SU-DHL-6 (cell line): ENCODE data around the gene SPINT1.
A peak's percentile ranks its signal among the peaks of the same experiment; 100 is the strongest.

Experiments
- H2AFZ ChIP-seq: fragments of 200-600 bp; sonication (generic); 2 replicates; pipeline ENCODE4 v1.6.1; 2014; ENCODE audit warnings: low read depth, mild to moderate bottlenecking, moderate library complexity, mixed read lengths, antibody characterized with exemption, low read length; ENCODE audit not compliant: severe bottlenecking
- H3F3A ChIP-seq: fragments of 200-600 bp; shearing (Covaris generic); 2 replicates; pipeline ENCODE4 v1.6.0; 2016; ENCODE audit warnings: antibody characterized with exemption, mild to moderate bottlenecking; ENCODE audit not compliant: insufficient read depth
- H3K27ac ChIP-seq: fragments of 200-600 bp; sonication (generic); 2 replicates; pipeline ENCODE4 v1.5.1; 2016; ENCODE audit warnings: low read depth, mild to moderate bottlenecking, low read length, moderate library complexity, mixed read lengths
- H3K27me3 ChIP-seq: fragments of 200-600 bp; sonication (generic), shearing (Covaris generic); 2 replicates; pipeline ENCODE4 v1.6.0; 2014; ENCODE audit warnings: mild to moderate bottlenecking, low read length
- H3K36me3 ChIP-seq: fragments of 200-600 bp; sonication (generic); 2 replicates; pipeline ENCODE4 v1.6.1; 2014; ENCODE audit warnings: mild to moderate bottlenecking, low read length, mixed read lengths
- H3K4me2 ChIP-seq: fragments of 300-600, 200-600 bp; shearing (Covaris generic), sonication (generic); 2 replicates; pipeline ENCODE4 v1.6.0; 2014; ENCODE audit warnings: low read length, low read depth, mild to moderate bottlenecking; ENCODE audit not compliant: poor library complexity, severe bottlenecking
- H3K4me3 ChIP-seq: fragments of 200-600 bp; sonication (generic); 2 replicates; pipeline ENCODE4 v1.5.1; 2014; ENCODE audit warnings: antibody characterized with exemption, low read length, mild to moderate bottlenecking, mixed read lengths; ENCODE audit not compliant: insufficient read depth, poor library complexity, severe bottlenecking
- H3K79me2 ChIP-seq: fragments of 200-600 bp; sonication (generic); 2 replicates; pipeline ENCODE4 v1.6.1; 2014; ENCODE audit warnings: mild to moderate bottlenecking, low read length, moderate library complexity; ENCODE audit not compliant: insufficient read depth
- H3K9ac ChIP-seq: fragments of 200-600 bp; sonication (generic); 2 replicates; pipeline ENCODE4 v1.7.0; 2014; ENCODE audit warnings: mild to moderate bottlenecking, low read length
- H3K9me2 ChIP-seq: fragments of 200-600 bp; sonication (generic); replicated peaks from 2 replicates; pipeline ENCODE4 v1.6.1; 2014; ENCODE audit warnings: low read length; ENCODE audit not compliant: insufficient read depth
- H3K9me3 ChIP-seq: fragments of 200-600 bp; sonication (generic); 2 replicates; pipeline ENCODE4 v1.6.1; 2014; ENCODE audit warnings: low read length, mixed read lengths; ENCODE audit not compliant: insufficient read depth
- H4K20me1 ChIP-seq: fragments of 200-600 bp; sonication (generic); 2 replicates; pipeline ENCODE4 v1.6.1; 2014; ENCODE audit warnings: low read depth, mild to moderate bottlenecking, antibody characterized with exemption, low read length, moderate library complexity, mixed read lengths
- CTCF ChIP-seq: fragments of 200-600 bp; sonication (generic); IDR thresholded peaks from one replicate; pipeline ENCODE4 v1.5.1; 2017; ENCODE audit warnings: antibody characterized with exemption, mild to moderate bottlenecking, low read length, moderate library complexity; ENCODE audit not compliant: insufficient read depth, poor library complexity, severe bottlenecking
- EZH2phosphoT487 ChIP-seq: fragments of 200-600 bp; sonication (generic), shearing (Covaris generic); conservative IDR thresholded peaks from 2 replicates; pipeline ENCODE4 v1.6.1; 2018; ENCODE audit warnings: mild to moderate bottlenecking, antibody characterized with exemption, low read length, moderate library complexity, mixed read lengths

The SPINT1 gene

DNA sequence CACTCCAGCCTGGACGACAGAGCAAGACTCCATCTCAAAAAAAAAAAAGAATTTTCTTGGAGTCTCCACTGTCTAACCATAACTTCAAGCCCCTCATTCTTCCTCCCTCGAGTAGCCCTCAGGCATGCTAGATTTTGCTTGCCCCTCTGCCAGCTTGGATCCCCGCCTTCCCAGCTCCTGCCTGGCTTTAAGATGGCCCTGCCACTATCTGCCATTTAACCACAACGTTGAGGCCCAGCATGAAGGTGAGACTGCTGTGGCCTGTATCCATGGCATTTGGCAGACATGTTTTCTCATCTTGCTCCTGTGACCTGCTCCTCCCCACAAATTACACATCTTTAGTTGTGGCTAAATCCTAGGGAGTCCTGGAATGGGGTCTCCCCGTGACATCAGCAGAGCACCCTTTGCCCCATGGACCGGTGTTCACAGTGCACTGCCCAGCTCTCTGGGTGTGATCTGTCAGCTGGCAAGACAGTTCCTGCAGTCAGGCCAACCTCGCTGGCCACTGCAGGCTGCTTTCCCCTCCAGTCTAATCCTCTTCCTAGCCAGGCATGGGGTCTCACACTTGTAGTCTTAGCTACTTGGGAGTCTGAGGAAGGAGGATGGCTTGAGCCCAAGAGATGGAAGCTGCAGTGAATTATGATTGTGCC lies 60.8 kb downstream of the SPINT1 start:
- Histone ChIP-seq H3K36me3 (no peaks in the 10 kb centered on the region), H4K20me1 (no peaks in the 10 kb centered on the region), H3K9me3 (no peaks in the 10 kb centered on the region), H3K79me2 (no peaks in the 10 kb centered on the region), H3K27ac (no peak overlapping the region), H3K9ac (no peak overlapping the region), H2AFZ (no peak overlapping the region), H3F3A (no peaks in the 10 kb centered on the region), H3K4me2 (no peak overlapping the region), H3K27me3 (no peaks in the 10 kb centered on the region), H3K9me2 (no peaks in the 10 kb centered on the region), H3K4me3 (no peak overlapping the region)
- no peak for TF ChIP-seq CTCF
- TF ChIP-seq EZH2phosphoT487: no peak

GRCh38 chr15:40906091-40906990 lies 62.5 kb downstream of the SPINT1 start:
- Histone ChIP-seq H3F3A (no peaks in the 10 kb centered on the region), H4K20me1 (no peaks in the 10 kb centered on the region), H3K36me3 (no peaks in the 10 kb centered on the region), H3K79me2 (no peaks in the 10 kb centered on the region), H3K27me3 (no peaks in the 10 kb centered on the region), H3K9ac (peak overlapping the region; percentile 29; the same call in 1 of the 2 replicates), H2AFZ (peak overlapping the region; percentile 11), H3K27ac (peak overlapping the region; percentile 22; the same call in 1 of the 2 replicates), H3K9me3 (no peaks in the 10 kb centered on the region), H3K4me3 (peak overlapping the region; percentile 17), H3K4me2 (peak overlapping the region; percentile 49), H3K9me2 (no peaks in the 10 kb centered on the region)
- peak; percentile 65 for TF ChIP-seq CTCF
- no peak for TF ChIP-seq EZH2phosphoT487

GRCh38 chr15:40906991-40907802 lies 63.3 kb downstream of the SPINT1 start:
- H3K4me2 ChIP-seq: peak overlapping the region; percentile 49
- H3K27ac ChIP-seq: no peak overlapping the region
- H3K27me3 ChIP-seq: no peaks in the 10 kb centered on the region
- no peaks in the 10 kb centered on the region for H3K79me2 ChIP-seq
- H2AFZ ChIP-seq: peak overlapping the region; percentile 11
- no peaks in the 10 kb centered on the region for H3K36me3 ChIP-seq
- no peak overlapping the region for H3K4me3 ChIP-seq
- H3K9me3 ChIP-seq: no peaks in the 10 kb centered on the region
- H3F3A ChIP-seq: no peaks in the 10 kb centered on the region
- peak overlapping the region; percentile 29; the same call in 1 of the 2 replicates for H3K9ac ChIP-seq
- no peaks in the 10 kb centered on the region for H3K9me2 ChIP-seq
- no peaks in the 10 kb centered on the region for H4K20me1 ChIP-seq
- TF ChIP-seq CTCF: no peak
- no peak for TF ChIP-seq EZH2phosphoT487
